NCI-H146 treated with DMSO at 0.1 percent for 48 hours (cell line): ENCODE data around the gene TRPV5.
"Not testable (repeated sequence)": the region's sequence is repeated elsewhere in the genome, so short reads cannot be mapped to it uniquely, and the experiment has no call there.

Source experiments
- DNase-seq: peaks from one replicate; lab custom pipeline; 2025; ENCODE audit not compliant: unreplicated experiment; lab: John Stamatoyannopoulos, UW

TRPV5 gene

DNA sequence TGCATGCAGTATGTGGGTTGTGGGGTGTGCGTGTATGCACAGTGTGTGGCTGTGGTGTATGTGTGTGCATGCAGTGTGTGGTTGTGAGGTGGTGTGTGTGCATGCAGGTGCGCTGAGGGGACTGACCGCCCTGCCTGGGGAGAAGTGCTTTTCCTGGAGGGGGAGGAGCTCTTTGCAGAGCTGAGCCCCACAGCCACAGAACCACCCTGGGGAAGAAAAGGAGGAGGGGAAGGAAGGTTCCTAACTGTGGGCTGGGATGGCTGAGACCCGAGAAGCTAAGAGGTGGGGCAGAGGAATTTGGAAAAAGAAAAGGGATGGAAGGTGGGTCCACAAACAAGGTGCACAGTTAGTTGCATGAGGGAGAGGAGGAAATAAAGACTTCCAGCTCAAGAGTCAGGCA, at the start of gene TRPV5:
Gene TRPV5, minus strand, starts transcription at position 123 of the 400 bp plus-strand sequence. CDS start 287 bp downstream, outside the sequence.
- DNase-seq, result no peak

- not testable (repeated sequence) for DNase-seq
Observed at GRCh38 chr7:142978402-142978801, 44.9 kb upstream of the TRPV5 start.

- DNase-seq, result no peak
Observed at GRCh38 chr7:142974626-142975025, 41.1 kb upstream of the TRPV5 start.

GRCh38 chr7:142969183-142969582, 35.6 kb upstream of the TRPV5 start:
- DNase-seq, result no peak

DNA sequence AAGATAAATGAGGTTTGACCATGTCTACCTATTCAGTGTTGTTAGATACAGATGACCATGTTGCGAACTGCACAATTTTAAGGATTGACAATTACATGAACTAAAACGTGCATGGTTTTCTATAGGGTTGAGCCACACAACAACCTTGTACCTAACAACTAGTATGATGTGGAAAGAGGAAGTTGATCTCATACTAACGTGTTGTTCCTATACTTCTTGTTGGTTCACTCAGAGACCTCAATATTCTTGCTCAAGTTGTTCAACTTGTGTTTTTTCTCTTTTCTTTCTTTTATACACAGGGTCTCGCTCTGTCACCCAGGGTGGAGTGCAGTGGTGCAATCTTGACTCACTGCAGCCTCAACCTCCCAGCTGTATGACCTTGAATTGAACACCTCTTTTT, 34.7 kb upstream of the TRPV5 start:
- no peak for DNase-seq

- DNase-seq, result no peak
Observed at GRCh38 chr7:142964502-142965246, 31.1 kb upstream of the TRPV5 start.

- DNase-seq, result no peak
Observed at GRCh38 chr7:142963993-142964392, 30.4 kb upstream of the TRPV5 start.

DNA sequence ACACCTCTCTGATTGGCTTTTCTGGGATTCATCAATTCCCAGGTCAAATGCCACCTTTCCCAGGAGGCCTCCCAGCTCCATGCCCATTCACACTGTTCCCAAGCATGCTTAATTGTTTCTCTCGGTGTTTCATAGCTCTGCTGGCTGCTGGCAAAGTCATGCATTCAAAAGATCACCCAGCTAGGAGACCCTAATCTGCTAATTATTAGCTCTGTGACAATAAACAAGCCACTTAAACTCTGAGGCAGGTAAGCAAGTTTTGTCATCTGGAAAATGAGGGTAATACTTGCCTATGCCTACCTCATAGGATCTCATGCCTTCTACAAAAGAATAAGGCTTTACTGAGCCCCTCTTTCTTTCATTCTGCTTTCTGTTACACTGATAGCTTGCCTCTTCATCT, 29.4 kb upstream of the TRPV5 start:
- no peak for DNase-seq

DNA sequence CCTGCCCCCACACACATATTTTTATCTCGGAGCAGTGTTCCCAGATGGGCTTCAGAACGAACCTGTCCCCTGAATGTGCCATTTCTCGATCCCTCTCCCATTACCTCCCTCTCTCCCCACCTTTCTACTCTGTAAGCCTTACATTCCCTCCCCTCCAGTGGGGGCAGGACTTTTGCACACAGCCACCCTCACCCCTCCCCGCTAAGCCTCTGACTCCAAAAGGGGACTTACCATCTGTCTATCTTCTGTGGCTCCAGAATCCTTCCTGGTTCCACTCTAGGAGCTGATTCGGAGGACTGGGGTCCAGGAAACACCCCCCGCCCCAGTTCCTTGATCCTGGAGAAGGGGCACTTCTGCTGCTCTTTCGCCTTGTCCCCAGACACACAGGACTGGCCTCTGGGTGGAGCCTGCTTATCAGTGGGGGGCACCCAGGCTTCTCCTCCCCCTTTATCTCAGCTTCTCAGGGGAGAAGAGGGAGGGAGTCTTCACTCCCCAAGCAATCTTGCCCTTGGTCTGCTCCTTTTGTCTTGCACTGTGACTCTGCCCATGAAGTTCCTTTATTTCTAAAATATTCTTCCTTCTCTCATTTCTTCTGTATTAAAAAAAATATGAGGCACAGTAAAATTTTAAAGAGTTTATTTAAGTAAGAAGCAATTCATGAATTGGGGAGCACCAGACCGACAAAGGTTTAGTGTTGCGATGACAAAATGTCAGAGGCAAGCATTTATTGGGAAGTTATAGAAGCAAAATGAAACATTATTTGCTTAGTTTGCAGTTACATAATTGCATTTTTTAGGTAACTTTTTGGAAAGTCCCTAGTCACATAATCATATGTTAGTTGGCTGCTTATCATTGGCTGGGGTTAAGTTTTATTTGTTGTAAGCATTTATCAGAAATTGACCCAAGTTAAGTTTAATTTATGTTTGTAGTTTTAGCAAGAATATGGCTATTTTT, 28.7 kb upstream of the TRPV5 start, which contains the start of gene KEL:
Gene KEL, minus strand, starts transcription at position 391 of the 954 bp plus-strand sequence. Its CDS starts 157 bp downstream, at position 234.
- DNase-seq, result no peak

GRCh38 chr7:142961595-142961972, 28.0 kb upstream of the TRPV5 start:
- DNase-seq, result no peak

DNA sequence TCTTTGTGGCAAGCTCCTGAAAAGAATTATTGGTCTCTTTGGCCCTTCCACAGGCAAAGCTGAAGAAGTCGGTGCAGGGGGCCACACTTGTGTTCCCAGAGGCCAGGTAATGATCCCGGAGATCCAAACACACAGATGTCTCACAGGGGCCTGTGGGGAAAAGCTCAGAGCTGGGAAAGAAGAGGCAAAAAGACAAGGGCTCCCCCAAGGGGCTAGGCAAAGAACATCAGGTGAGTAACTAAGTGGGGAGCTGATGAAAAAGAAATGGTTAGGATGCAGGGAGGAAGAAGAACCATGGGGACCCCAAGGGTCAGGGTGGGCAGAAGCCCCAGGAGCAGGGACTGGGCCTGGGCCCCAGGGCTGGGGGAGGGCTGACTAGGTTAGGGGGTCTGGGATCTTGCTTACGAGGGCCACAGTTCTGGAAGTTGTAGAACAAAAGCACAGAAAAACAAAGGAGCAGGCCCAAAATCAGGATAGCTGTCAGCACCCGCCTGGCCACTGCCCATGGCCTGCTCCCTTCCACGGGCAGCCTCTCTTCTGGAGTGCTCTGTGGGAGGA, 27.5 kb upstream of the TRPV5 start:
- no peak for DNase-seq

DNA sequence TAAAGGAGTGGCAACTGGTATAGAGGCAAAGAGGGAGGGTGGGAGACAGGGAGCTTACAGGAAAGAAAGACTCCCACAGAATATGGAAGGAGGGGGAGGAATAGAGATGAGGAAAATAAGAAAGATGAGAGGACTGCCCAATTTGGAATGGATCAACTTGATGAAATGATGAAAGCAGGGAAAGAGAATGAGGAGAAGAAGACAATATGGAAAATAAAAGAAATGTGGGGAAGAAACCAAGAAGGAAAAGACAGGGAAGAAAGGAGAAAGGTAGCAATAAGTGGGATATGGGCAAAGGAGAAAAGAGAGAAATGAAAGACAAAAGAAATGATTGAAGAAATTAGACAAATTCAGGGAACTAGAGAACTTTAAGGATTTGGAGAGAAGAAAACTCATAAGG, 25.7 kb upstream of the TRPV5 start:
- DNase-seq, result no peak

- DNase-seq, result no peak
Observed at GRCh38 chr7:142957723-142958122, 24.2 kb upstream of the TRPV5 start.

DNA sequence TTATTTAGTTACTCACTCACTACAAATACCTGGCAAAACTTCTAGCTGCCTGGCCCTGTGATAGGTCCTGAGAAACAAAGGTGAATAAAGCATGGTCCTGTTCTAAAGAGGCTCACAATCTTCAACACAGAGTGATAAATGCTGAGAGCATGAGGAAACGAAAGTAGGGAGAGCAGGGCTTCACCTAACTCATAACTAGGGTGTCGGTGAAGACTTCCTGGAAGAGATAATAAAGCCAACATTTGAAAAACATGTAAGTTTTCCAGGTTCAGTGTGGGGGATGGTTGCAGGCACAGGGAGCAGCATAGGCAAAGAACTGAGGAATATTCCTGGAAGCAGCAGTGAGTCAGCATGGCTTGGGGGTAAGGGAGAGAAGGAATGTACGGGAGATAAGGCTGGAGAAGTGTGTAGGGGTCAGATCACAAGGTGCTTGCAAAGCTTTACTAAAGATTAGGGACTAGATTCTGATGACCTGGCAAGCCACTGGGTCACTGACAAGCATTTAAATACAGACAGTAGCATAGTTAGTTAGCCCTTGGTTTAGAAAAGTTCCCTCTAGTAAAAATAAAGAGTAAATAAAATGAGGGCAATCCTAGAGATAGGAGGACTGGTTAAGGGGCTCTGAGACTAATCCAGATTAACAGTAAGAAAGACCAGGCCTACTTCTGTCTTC, 23.5 kb upstream of the TRPV5 start:
- DNase-seq, result no peak

GRCh38 chr7:142954680-142955268, 21.2 kb upstream of the TRPV5 start:
- no peak for DNase-seq

- no peak for DNase-seq
Observed at GRCh38 chr7:142950235-142950634, 16.7 kb upstream of the TRPV5 start.

- no peak for DNase-seq
Observed at GRCh38 chr7:142948603-142949002, 15.1 kb upstream of the TRPV5 start.

DNA sequence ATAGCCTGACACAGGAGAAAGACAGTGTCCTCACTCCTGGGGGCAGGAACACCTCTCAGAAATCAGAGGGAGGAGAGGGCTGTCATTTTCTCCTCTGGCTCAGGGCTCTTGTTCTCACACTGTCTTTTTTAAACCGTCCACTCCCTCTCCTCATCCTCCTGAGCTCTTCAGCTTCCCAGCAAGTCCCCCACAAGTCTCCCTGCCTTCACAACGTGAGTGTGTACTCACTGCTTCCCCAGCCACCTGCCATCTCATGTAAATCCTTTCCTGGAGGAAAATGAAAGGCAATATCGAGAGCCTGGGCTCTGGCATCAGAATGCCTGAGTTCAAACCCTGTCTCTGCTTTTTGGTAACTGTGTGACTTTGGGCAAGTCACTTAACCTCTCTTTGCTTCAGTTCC, 11.5 kb upstream of the TRPV5 start:
- no peak for DNase-seq

- DNase-seq, result no peak
Observed at GRCh38 chr7:142943706-142944268, 10.2 kb upstream of the TRPV5 start.

DNA sequence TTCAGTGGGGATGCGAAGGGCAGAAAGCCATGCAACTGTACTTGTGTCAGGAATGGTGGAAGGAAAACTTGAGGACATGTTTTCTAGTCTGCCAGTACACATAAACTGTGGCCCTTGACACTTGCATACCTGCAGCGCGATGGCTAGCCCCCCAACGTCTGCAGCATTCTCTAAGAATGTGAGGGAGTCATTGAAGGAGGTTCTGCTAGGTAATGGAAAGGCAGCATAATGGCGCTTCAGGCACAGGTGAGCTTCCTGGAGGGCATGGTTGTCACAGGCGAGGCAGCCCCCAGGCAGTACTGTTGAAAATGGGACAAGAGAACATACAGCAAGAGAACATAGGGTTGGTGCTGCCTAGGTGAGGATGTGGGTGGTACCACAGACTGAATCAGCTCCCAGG, 9.2 kb upstream of the TRPV5 start:
- DNase-seq, result no peak
